ENCODE measurements around the gene MPPED1.

DNA sequence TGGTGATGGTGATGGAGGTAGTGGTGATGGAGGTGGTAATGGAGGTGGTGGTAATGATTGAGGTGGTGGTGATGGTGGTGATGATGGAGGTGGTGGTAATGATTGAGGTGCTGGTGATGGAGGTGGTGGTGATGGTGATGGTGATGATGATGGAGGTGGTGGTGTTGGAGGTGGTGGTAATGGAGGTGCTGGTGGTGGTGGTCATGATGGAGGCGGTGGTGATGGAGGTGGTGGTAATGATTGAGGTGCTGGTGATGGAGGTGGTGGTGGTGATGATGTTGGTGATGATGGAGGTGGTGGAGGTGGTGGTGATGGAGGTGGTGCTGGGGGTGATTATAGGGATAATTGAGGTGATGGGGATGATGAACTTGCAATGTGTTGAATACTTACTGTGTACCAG is 79.9 kb downstream of the MPPED1 start:
- TF ChIP-seq, protein P1, sequence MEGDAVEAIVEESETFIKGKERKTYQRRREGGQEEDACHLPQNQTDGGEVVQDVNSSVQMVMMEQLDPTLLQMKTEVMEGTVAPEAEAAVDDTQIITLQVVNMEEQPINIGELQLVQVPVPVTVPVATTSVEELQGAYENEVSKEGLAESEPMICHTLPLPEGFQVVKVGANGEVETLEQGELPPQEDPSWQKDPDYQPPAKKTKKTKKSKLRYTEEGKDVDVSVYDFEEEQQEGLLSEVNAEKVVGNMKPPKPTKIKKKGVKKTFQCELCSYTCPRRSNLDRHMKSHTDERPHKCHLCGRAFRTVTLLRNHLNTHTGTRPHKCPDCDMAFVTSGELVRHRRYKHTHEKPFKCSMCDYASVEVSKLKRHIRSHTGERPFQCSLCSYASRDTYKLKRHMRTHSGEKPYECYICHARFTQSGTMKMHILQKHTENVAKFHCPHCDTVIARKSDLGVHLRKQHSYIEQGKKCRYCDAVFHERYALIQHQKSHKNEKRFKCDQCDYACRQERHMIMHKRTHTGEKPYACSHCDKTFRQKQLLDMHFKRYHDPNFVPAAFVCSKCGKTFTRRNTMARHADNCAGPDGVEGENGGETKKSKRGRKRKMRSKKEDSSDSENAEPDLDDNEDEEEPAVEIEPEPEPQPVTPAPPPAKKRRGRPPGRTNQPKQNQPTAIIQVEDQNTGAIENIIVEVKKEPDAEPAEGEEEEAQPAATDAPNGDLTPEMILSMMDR (IDR thresholded peaks at IDR 0.05) = no peak
- no peak for TF ChIP-seq POLR2A (IDR thresholded peaks at IDR 0.05)

Measured in body of pancreas (tissue), 4 donors.